Esophagus mucosa (tissue), 1 donor: Measurements from ENCODE around the gene RBP3. TPM values are rescaled to one million over a fixed set of nuclear protein-coding genes. Genes with fewer than 3 reads are reported as not detected.
A peak's percentile ranks its signal among the peaks of the same experiment; 100 is the strongest.

ENCODE experiments used
- ATAC-seq: fragments of 200-7000 bp; cut with Tn5 transposase; one replicate; pipeline ENCODE4 v1.9.1; 2020
- total RNA-seq: library from RNA; stranded (reverse); gene quantifications from one replicate; pipeline ENCODE4 v1.2.4, GENCODE V29; 2023
- donor health status: DM: yes; HTN: yes; CAD: no.

The RBP3 gene
- total RNA-seq, 1 donor from 2014 or later: not detected

DNA sequence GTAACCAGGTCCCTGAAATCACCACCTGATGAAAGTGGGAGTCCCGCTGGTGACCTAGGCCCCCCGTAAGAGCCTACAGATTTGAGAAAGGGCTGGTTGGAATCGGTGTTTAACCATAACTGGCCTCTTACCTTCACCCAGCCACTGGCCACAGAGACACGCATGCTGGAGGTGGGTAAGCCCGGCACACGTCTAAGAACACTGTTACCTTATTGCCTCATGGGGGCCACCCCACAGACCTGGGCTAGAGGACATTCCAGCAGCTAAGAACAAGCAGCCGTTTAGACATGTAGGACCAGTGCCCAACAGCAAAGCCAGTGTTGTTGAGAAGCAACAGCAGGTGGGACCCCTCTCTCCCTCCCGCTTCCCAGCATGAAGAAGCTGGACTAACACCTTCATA lies 28.4 kb upstream of the RBP3 start:
- ATAC-seq: no peak

- ATAC-seq: no peak
These were observed 27.4 kb upstream of the RBP3 start for GRCh38 chr10:47320812-47321211.

DNA sequence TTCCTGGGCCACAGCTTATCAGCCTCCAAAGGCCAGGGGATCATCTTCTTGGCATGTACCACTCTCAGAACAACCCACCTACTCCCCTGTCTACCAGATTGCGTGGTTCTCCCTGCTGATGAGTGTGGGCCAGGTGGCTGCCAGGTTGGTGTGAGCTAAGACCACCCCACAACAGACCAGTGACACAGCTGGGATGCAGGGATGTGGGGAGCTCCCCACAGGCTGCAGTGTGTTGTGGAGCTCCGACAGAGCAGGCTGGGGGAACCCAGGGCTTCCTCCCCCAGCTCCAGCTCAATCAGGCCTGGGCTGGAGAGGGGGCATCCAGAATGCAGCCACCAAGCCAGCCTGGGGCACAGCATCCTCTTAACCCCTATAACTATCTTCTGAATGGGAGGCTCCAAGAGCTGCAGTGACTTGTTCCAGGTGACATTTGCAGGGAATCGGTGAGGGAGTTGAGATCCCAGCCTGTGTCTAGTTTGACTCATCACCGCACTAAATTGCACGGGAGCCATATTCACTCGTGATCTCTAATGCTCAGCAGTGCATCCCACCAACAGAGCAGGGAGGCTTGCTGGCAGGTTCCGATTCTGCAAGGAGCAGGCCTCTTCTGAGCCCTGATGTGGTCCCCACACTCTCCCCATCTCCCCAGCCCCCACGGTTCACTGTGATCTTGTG lies 26.5 kb upstream of the RBP3 start:
- no peak for ATAC-seq

DNA sequence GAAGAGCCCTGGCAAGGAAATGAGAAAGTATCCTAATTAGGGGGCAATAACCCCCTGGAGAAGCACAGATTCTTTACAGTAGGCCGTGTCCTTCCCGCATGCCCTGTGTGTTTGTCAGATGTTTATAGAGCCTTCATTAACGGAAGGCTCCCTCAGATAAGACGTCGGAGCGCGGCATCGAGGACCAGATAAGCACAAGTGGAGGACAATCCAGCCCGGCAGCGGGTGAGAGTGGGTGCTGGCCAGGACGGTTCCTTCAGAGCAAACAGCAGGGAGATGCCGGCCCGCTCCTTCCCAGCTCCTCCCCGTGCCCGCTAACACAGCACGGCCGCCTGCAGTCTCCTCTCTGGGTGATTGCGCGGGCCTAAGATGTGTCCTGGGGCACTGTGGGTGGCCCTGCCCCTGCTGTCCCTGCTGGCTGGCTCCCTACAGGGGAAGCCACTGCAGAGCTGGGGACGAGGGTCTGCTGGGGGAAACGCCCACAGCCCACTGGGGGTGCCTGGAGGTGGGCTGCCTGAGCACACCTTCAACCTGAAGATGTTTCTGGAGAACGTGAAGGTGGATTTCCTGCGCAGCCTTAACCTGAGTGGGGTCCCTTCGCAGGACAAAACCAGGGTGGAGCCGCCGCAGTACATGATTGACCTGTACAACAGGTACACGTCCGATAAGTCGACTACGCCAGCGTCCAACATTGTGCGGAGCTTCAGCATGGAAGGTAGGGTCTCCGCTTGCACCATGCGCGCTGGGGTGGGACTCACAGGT lies 25.7 kb upstream of the RBP3 start, which contains the start of gene GDF2:
GDF2 (plus strand) TSS at position 155 of the 762 bp plus-strand sequence; CDS start at position 370, 215 bp downstream.
- ATAC-seq: no peak

DNA sequence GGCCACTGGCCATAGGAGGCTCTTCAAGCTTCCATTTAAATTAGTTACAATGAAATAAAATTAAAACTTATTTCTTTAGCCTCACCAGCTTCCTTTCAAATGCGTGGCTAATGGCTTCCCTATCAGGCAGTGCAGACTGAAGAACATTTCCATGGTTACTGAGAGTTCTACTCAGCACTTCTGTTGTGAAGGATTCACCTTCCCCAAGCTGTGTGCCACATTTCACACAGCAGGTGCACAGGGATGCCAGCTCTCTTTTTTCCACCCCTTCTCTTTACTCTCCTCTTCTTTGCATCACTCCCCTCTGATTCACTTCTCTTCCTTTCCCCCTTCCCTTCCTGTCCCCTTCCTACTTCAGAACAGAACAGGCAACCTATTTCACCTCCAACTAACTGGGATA lies 25.1 kb upstream of the RBP3 start:
- no peak for ATAC-seq

DNA sequence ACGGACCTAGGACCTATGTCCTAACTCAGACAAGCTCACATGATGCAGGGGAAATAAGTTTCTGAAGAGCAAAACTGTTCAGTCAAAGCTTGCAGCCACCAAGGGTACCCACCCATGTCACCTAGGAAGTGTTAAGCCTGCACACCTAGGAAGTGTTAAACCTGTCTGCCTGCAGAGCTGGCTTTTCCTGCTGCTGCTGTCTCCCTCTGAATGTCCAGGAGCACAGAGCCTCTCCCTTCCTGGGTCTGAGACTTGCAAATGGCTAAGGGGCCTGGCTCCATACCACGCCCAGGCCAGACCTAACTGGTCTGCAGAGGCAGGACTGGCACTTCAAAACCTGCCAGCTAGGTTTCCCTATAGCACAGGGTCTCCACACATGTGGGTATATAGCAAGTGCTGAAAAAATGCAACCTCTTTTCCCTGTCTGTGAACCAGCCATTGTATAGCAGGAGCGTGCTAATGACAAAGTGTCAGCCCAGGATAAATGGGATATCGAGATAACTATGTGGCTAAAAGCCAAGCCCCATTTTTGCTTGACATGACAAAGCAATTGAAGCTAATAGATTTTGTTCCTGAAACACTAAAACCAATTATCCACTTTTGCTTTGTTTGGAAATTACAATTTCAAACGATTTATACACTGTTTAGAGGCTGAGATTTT lies 24.4 kb upstream of the RBP3 start:
- peak; percentile 71 for ATAC-seq

GRCh38 chr10:47325303-47326291 lies 22.6 kb upstream of the RBP3 start:
- no peak for ATAC-seq

DNA sequence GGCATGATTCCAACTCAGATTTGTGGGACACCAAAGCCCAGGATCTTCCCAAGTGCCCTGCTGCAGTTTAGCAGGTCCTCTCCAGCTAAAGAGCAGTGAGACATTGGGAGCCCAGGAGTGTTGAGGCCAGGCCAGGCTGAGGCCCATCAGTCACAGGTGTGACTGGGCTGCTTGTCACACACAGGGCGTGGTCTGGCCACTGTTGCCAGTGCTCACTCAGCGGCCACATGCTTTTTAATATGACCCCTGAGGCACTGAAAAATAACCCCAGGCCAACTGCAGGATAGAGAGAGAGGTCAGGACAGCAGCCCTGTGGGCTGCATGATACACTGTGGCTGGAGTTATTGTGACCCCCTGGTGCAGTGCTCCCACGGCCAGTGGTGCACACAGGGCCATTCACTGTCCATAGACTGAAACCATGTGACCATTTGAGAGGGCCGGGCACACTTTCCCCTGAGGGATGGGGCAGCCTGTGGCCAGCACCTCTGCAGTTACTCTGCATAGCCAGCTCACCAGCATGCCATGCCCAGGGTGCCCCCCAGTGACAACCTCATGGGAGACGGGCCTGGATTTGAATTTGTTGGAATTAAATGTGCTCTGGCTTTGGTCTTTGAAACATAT lies 21.7 kb upstream of the RBP3 start:
- peak; percentile 66 for ATAC-seq

DNA sequence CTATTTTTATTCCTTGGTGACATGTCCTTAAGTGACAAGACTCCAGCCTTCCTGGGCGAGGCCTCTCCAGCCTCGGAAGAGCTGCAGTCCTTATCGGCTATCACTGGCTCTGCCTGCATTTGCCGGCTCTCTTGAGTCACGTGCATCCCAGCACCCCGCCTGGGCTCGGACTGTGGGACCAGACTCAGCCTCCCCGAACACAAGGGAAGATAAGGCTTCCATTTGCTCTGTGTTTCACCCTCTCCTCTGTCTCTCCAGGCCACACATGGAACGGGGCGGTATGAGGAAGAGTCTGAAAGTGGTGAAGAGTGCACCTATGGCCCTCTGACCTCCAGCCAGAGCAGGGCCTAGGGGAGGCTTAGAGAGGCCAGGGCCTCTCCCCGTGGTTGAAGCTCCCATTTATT lies 21.2 kb upstream of the RBP3 start:
- no peak for ATAC-seq

DNA sequence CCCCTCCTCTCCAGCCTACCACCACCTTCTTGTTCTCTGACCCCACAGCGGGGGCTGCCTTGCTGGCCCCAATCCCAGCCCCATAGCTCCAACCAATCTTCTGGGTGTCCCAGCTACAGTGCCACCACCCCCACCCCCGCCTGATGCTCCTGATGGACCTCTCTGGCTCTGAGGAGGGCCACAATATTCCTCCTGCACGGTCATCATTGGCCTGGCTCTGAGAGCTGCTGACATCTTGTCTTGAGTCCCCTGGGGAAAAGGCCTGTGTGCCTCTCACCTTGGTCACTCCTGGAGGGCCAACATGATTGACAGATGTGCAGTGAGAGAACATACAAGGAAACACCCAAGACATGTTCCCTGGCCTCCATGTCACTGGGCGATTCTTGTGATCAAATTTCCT lies 18.3 kb upstream of the RBP3 start:
- no peak for ATAC-seq

DNA sequence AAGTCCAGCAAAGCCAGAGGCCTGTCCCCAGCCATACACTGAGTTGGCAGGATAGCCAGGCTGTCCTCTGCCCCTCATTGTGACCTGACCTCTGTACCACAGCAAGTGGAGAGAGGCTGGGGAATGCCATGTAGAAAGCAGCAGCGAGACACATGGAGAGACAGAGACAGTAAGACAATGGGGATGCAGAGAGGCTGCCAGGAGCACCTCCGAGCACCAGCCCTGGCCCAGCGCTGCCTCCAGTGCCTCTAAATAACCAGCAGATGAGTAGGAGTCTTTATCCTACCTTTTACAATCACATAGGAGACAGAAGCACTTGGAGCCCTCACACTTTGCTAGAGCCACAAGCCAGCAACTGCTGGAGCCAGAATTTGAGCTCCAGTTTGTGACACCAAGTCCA lies 17.8 kb upstream of the RBP3 start:
- ATAC-seq: no peak

- ATAC-seq: peak; percentile 33
These were observed 17.4 kb upstream of the RBP3 start for GRCh38 chr10:47330804-47331203.

GRCh38 chr10:47331491-47331890 lies 16.7 kb upstream of the RBP3 start:
- no peak for ATAC-seq

- no peak for ATAC-seq
These were observed 16.2 kb upstream of the RBP3 start for GRCh38 chr10:47331954-47332353.

GRCh38 chr10:47332371-47332770 lies 15.8 kb upstream of the RBP3 start:
- no peak for ATAC-seq

GRCh38 chr10:47332946-47333345 lies 15.2 kb upstream of the RBP3 start:
- no peak for ATAC-seq

- no peak for ATAC-seq
These were observed 14.6 kb upstream of the RBP3 start for GRCh38 chr10:47333532-47333931.

DNA sequence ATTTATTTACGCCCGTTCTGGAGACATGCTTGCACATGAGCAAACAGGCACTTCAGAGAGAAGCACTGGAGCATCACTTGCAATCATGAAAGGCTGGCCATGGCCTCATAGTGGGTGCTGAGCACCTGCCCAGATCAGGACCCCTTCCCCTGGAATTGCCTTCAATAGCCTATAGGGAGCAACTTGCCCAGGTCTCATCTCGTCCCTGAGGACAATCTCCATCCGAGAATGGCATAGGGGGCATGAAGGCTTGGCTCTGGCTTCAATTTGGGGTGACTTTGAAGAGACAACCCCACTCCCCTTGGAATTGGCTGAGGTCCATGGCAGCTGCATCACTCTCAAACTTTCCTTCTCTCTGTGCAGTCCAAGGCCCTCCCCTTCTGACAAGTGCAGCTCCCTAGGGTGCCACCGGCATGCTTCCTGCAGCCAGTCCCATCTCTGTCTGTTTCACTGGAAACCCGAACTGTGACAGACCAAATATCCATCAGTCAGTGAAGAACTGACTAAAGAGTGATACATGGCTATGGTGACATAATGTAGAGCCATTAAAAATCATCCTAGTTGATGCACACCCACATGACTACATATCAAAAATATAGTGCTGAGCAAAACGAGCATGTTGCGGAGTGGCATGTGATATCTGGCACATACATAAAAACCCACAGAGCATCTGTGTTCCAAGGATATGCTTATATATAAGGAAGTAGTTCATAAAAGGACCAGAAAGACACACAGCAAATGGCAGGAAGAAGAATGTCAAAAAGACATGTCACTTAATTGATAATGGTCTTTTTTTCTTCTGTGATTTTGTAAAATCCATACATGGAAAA lies 13.5 kb upstream of the RBP3 start:
- no peak for ATAC-seq

- ATAC-seq: no peak
These were observed 12.3 kb upstream of the RBP3 start for GRCh38 chr10:47335906-47336305.

GRCh38 chr10:47336387-47337134 lies 11.6 kb upstream of the RBP3 start:
- no peak for ATAC-seq
